ENCODE results near the gene MAZ. TPM values are rescaled to one million over a fixed set of nuclear protein-coding genes. Genes with fewer than 3 reads are reported as not detected.

MAZ gene
- total and polyA plus RNA-seq, 2 of the 13 experiments (the other 11 are each of a cell fraction or from before 2014, with no cell fraction given) = 203 to 277 TPM

GRCh38 chr16:29848420-29849297, 42.3 kb downstream of the MAZ start (continued):
- TF ChIP-seq PRDM15 (CRISPR knock-in tag; IDR thresholded peaks at IDR 0.05) = no peak
- TF ChIP-seq SIN3B (IDR thresholded peaks at IDR 0.05; ENCODE audit: low read length) = no peak
- peak; percentile 69; the same call in 1 of the 2 replicates for TF ChIP-seq ARHGAP35 (CRISPR knock-in tag; IDR thresholded peaks at IDR 0.05; ENCODE audit: borderline replicate concordance)
- no peak for TF ChIP-seq EHMT2 (IDR thresholded peaks at IDR 0.05; ENCODE audit: borderline replicate concordance, low read depth, low read length)
- no peak for TF ChIP-seq ZSCAN5A (CRISPR knock-in tag; IDR thresholded peaks at IDR 0.05; ENCODE audit: borderline replicate concordance)
- no peak for TF ChIP-seq SP1 (IDR thresholded peaks at IDR 0.05)
- no peak; the same call in 1 of the 2 replicates for TF ChIP-seq SP1 (CRISPR knock-in tag; IDR thresholded peaks at IDR 0.05)
- peak; percentile 86; the same call in 1 of the 2 replicates for TF ChIP-seq CBX5 (CRISPR knock-in tag; IDR thresholded peaks at IDR 0.05; ENCODE audit: borderline replicate concordance)
- 0 out of 2 replicates have a peak, but pooled peaks have one; percentile 53 for TF ChIP-seq PITX1 (CRISPR knock-in tag; IDR thresholded peaks at IDR 0.05)
- TF ChIP-seq RERE (CRISPR knock-in tag; IDR thresholded peaks at IDR 0.05; ENCODE audit: low read depth) = no peak
- peak; percentile 77 for TF ChIP-seq ZNF883 (CRISPR knock-in tag; IDR thresholded peaks at IDR 0.05; ENCODE audit: not compliant biosample characterization)
- TF ChIP-seq CBX1 (IDR thresholded peaks at IDR 0.05; ENCODE audit: low read depth) = no peak

Measured in HepG2 (cell line).